ENCODE data around the gene ALG1.
"Not testable (repeated sequence)": the region's sequence is repeated elsewhere in the genome, so short reads cannot be mapped to it uniquely, and the experiment has no call there.

DNA sequence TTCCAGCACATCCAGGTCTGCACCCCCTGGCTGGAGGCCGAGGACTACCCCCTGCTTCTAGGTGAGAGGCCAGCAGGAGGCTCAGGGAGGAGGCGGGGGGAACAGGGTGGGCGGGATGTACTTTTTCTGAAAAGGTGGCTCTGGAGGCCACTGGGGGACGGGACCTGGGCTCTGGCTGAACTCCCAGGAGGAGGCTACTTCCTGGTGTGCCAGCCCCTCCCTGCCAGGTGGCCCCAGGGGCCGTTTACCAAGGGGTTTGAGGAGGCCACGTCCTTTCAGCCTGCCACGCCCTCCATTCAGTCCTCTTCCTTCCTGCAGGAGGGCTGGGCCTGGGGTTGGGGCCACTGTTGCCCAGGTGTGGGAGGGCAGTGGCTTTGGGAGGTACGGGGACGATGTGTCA lies 9.4 kb downstream of the ALG1 start:
- TF ChIP-seq POLR2AphosphoS5 (IDR thresholded peaks at IDR 0.05; ENCODE audit: low read depth, low read length); POLR2A (IDR thresholded peaks at IDR 0.05; ENCODE audit: low read depth, low read length); TAF1 (IDR thresholded peaks at IDR 0.05; ENCODE audit: borderline replicate concordance, low read depth, low read length): not testable (repeated sequence)
